ENCODE data around the gene SOCS1. TPM values are rescaled to one million over a fixed set of nuclear protein-coding genes. Genes with fewer than 3 reads are reported as not detected.

Gene SOCS1
- total and polyA plus RNA-seq, 2 of the 4 experiments (the other 2 are of a cell fraction) = 2.0 to 22.0 TPM

DNA sequence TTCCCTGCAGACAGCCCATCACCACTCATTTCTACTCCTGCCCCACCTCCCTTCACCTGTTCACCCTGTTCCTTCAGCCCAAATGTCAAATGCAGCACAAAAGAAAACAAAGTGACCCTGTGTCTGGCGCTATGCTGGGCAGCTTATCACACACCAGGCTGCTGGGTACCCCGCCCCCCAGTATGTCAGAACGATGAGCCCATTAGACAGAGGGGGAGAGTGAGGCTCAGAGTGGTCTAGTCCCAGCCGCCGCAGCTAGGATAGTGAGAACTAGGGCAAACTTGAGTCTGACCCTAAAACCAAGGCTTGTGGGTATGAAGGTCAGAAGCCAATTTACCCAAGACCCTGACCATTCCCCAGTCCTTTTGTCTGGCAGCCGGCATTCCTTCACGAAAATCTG, 9.1 kb upstream of the SOCS1 start:
- Histone ChIP-seq H3K14ac (replicated peaks; ENCODE audit: low read depth, low read length) (no peak overlapping the region), H2BK15ac (ENCODE audit: low read depth, low read length) (no peak overlapping the region), H2BK5ac (ENCODE audit: low read depth, low read length, poor library complexity, severe bottlenecking) (no peak overlapping the region), H2AK5ac (ENCODE audit: low read depth, low read length) (peak overlapping the region; percentile 9; the same call in 1 of the 2 replicates), H3K4me3 (ENCODE audit: insufficient read depth, low read depth, low read length) (no peak overlapping the region), H4K5ac (ENCODE audit: low read depth, low read length) (no peak overlapping the region), H4K20me1 (ENCODE audit: insufficient read depth, low read length) (no peaks in the 10 kb centered on the region), H2AFZ (replicated peaks; ENCODE audit: low read length, poor library complexity) (no peak overlapping the region), H3K36me3 (ENCODE audit: control insufficient read depth, insufficient read depth, low read length) (no peaks in the 10 kb centered on the region), H3K9me3 (ENCODE audit: control insufficient read depth, insufficient read depth, low read length) (no peaks in the 10 kb centered on the region), H3K27me3 (ENCODE audit: control insufficient read depth, insufficient read depth, low read length) (peaks cover 16% of the 10 kb centered on the region), H2AK9ac (replicated peaks; ENCODE audit: low read depth, low read length, poor library complexity) (no peak overlapping the region), H3K56ac (ENCODE audit: extremely low read depth, insufficient read depth, low read length) (no peak overlapping the region), H3K79me1 (ENCODE audit: low read depth in 1 of 2, low read length in 2 of 2) (no peaks in the 10 kb centered on the region), H3K18ac (ENCODE audit: low read depth, low read length) (no peak overlapping the region), H3K4ac (ENCODE audit: low read depth, low read length) (no peak overlapping the region; the same call in 1 of the 2 replicates), H2BK20ac (ENCODE audit: low read depth, low read length) (no peak overlapping the region), H3K4me1 (ENCODE audit: control insufficient read depth, insufficient read depth, low read length) (no peaks in the 10 kb centered on the region), H3K4me2 (ENCODE audit: low read depth, low read length) (no peak overlapping the region), H2BK120ac (ENCODE audit: low read depth, low read length) (no peak overlapping the region), H3K27ac (ENCODE audit: insufficient read depth, low read length) (no peak overlapping the region), H3K23ac (ENCODE audit: low read depth, low read length) (no peak overlapping the region), H4K8ac (ENCODE audit: low read depth in 2 of 2, low read length in 2 of 2) (no peak overlapping the region), H4K91ac (ENCODE audit: insufficient read depth, low read depth, low read length) (no peak overlapping the region), H3K9ac (ENCODE audit: low read depth, low read length) (no peak overlapping the region), H3K9me1 (ENCODE audit: insufficient read depth, low read length) (no peaks in the 10 kb centered on the region)
- no peak for ATAC-seq (ENCODE audit: low read depth)
- 100% methylated on average over 4 of the region's 7 CpGs; no CpG with 5 or more reads in 1 of the 2 experiments for WGBS, 2 experiments (ENCODE audit: extremely low coverage in 2 of 2, insufficient read length in 1 of 2)
- no TSS peak for BruUV-seq (replicated peaks)
- CTCF ChIA-PET = no interaction called here
- dilution Hi-C loops (cut with HindIII; ENCODE audit: low sequenced_read_pairs, unreplicated experiment) = no loop called here
- in situ Hi-C loops (cut with MboI; ENCODE audit: low sequenced_read_pairs) = no loop called here
- DNase-seq = no peak
- TF ChIP-seq NFE2L2 (IDR thresholded peaks at IDR 0.05; ENCODE audit: low read depth, low read length) = no peak
- TF ChIP-seq CEBPB (IDR thresholded peaks at IDR 0.05; ENCODE audit: low read depth, low read length) = no peak
- TF ChIP-seq RCOR1 (IDR thresholded peaks at IDR 0.05; ENCODE audit: insufficient replicate concordance, low read length) = no peak
- intact Hi-C loops (cut with micrococcal nuclease) = no loop called here
- POLR2A ChIA-PET (ENCODE audit: unreplicated experiment) = no interaction called here

Data from IMR-90 (cell line).